Esophagus squamous epithelium (tissue), 5 donors: ENCODE measurements around the gene CAPN15. TPM values are rescaled to one million over a fixed set of nuclear protein-coding genes. Genes with fewer than 3 reads are reported as not detected.

ENCODE experiments used
- DNase-seq: peaks from one replicate; lab custom pipeline; 2025; lab: John Stamatoyannopoulos, UW
- H3K27ac ChIP-seq, 4 donors: fragments of 200-600 bp; sonication (generic); one replicate each; pipeline ENCODE4 v1.5.1; 2016 to 2019; ENCODE audit warnings: mild to moderate bottlenecking in 1 of 4
- H3K27me3 ChIP-seq, 4 donors: fragments of 200-600 bp; sonication (generic); 1 replicate in 3 of 4; 2 replicates in 1 of 4; pipeline versions ENCODE4 v1.5.1 to v1.6.0; 2017 to 2021; ENCODE audit warnings: antibody characterized with exemption in 1 of 4
- H3K36me3 ChIP-seq, 3 donors: fragments of 200-600 bp; sonication (generic); one replicate each; pipeline ENCODE4 v1.5.1; 2016 to 2019
- H3K4me1 ChIP-seq, 3 donors: fragments of 200-600 bp; sonication (generic); one replicate each; pipeline ENCODE4 v1.5.1; 2017 to 2019
- H3K4me3 ChIP-seq, 4 donors: fragments of 200-600 bp; sonication (generic); 1 replicate in 3 of 4; 2 replicates in 1 of 4; pipeline ENCODE4 v1.5.1; 2016 to 2019; ENCODE audit warnings: mild to moderate bottlenecking in 2 of 4, moderate library complexity in 1 of 4
- H3K9me3 ChIP-seq, 3 donors: fragments of 200-600 bp; sonication (generic); one replicate each; pipeline ENCODE4 v1.5.1; 2016 to 2019
- POLR2A ChIP-seq, 4 donors: fragments of 450-650 bp; IDR thresholded peaks; one replicate each; pipeline ENCODE4 v1.6.1; 2017; ENCODE audit warnings: antibody characterized with exemption in 4 of 4, mild to moderate bottlenecking in 4 of 4, moderate library complexity in 3 of 4
- WGBS, 2 donors: methylation state at CpG; one replicate each; pipeline ENCODE4 v1.1.5; 2018; 5-methylcytosine and 5-hydroxymethylcytosine counted together
- intact Hi-C: fragments of 100-400 bp; cut with DNase I; formaldehyde crosslinking; loops from one replicate; pipeline ENCODE4 v1.15.0; 2022
- total RNA-seq, 4 donors: library from RNA; depleted of rRNA; stranded (reverse); fragments of >200 nt; gene quantifications; one replicate each; pipeline ENCODE4 v1.1.0, GENCODE V29; 2016
- TF ChIP-seq, protein P1 (sequence below), 6 experiments: fragments of 450-650 bp in 4 of 6; fragments of 200-600 bp in 2 of 6; sonication (generic) in 2 of 6; IDR thresholded peaks; one replicate each; pipeline ENCODE4 v1.5.1; 2016 to 2019; ENCODE audit warnings: antibody characterized with exemption in 6 of 6, mild to moderate bottlenecking in 4 of 6, moderate library complexity in 4 of 6
- donor health status: DM: yes; HTN: yes; CAD: no.

CAPN15 gene
- total RNA-seq, 4 donors from 2014 or later, result 29.4 to 69.6 (median 52.4) TPM

DNA sequence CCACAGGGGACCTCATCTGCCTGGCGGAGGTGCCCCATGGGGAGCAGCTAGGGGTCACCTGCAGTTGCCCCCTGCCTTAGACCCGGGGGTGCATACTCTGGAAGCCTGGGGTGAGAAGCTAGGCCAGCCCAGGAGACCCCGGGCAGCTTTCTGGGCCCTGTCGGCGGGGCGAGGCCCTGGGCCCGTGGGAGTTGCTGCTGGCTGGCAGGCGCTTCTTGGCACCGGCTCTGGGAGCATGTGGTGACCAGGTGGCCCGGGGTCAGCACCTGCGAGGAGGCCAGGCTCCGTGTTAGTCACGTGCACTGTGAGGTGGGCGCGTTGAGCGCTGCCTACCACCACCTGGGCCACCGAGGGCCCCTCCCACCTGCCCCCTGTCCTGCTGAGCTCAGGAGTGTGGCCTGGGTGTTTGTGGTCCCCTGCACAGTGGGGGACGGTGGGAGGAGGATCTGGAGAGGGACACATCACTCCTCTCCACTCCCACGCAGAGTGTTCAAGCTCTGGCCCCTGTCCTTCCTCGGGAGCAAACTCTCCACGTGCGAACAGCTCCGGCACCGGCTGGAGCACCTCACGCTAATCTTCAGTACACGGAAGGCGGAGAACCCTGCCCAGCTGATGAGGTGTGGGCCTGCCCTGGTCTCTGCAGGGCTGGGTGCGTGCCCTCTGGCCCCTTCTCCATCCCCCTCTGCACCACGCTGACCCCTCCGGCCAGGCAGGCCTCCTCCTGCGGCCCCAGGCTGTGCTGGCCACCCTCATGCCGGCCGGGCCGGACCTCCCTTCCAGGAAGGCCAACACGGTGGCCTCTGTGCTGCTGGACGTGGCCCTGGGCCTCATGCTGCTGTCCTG is 48.1 kb downstream of the CAPN15 start:
- Histone ChIP-seq H3K4me1 (peaks cover 3 to 24% (median 3%) of the 10 kb centered on the region in 3 donors), H3K9me3 (no peaks in the 10 kb centered on the region), H3K27me3 (no peaks in the 10 kb centered on the region), H3K36me3 (peaks cover 6 to 50% (median 7%) of the 10 kb centered on the region in 3 donors), H3K4me3 (no peak overlapping the region), H3K27ac (no peak overlapping the region)
- DNase-seq, result no peak
- WGBS, 2 donors, result 80 to 96% methylated on average over 5 to 9 of the region's 36 CpGs
- TF ChIP-seq, protein P1, sequence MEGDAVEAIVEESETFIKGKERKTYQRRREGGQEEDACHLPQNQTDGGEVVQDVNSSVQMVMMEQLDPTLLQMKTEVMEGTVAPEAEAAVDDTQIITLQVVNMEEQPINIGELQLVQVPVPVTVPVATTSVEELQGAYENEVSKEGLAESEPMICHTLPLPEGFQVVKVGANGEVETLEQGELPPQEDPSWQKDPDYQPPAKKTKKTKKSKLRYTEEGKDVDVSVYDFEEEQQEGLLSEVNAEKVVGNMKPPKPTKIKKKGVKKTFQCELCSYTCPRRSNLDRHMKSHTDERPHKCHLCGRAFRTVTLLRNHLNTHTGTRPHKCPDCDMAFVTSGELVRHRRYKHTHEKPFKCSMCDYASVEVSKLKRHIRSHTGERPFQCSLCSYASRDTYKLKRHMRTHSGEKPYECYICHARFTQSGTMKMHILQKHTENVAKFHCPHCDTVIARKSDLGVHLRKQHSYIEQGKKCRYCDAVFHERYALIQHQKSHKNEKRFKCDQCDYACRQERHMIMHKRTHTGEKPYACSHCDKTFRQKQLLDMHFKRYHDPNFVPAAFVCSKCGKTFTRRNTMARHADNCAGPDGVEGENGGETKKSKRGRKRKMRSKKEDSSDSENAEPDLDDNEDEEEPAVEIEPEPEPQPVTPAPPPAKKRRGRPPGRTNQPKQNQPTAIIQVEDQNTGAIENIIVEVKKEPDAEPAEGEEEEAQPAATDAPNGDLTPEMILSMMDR (IDR thresholded peaks at IDR 0.05), result no peak
- no peak for TF ChIP-seq POLR2A (IDR thresholded peaks at IDR 0.05)
- intact Hi-C loops, result no loop called here

DNA sequence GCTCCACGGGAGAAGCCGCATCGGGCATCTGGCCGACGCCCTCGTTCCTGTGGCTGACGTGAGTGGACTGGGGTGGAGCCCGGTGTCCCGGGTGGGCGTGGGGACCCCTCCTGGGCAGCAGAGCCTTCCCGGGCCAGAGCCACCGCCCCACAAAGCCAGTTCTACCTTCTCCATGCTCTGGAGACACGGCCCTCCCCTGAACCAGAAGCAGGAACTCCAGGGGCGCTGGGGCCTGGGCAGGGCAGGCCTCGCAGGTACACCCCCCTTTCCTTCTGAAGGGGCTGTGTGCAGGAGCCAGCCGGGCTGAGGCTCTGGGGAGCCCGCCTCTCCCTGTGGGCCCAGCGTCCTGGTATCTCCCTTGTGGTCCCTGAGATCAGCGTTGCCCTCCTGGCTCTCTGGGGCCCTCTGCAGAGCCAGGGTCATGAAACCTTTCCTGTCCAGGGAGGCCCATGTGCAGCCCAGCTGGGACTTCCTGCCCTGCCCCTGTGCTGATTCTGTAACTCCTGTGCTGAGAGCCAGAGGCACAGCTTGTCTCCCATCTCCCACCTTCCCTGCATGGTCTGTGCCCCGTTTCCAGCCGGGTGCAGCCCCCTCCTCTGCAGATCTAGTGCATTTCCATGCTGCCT is 48.8 kb downstream of the CAPN15 start:
- 83 to 85% methylated on average over 2 to 6 of the region's 21 CpGs for WGBS, 2 donors
- DNase-seq, result no peak
- no peak overlapping the region for H3K27ac ChIP-seq
- no peaks in the 10 kb centered on the region for H3K9me3 ChIP-seq
- no peaks in the 10 kb centered on the region for H3K27me3 ChIP-seq
- TF ChIP-seq, protein P1 (IDR thresholded peaks at IDR 0.05), result no peak
- no peak for TF ChIP-seq POLR2A (IDR thresholded peaks at IDR 0.05)
- intact Hi-C loops, result no loop called here
- H3K36me3 ChIP-seq, result peaks cover 6 to 53% (median 7%) of the 10 kb centered on the region in 3 donors
- peaks cover 0 to 17% (median 0%) of the 10 kb centered on the region in 3 donors for H3K4me1 ChIP-seq
- H3K4me3 ChIP-seq, result no peak overlapping the region

DNA sequence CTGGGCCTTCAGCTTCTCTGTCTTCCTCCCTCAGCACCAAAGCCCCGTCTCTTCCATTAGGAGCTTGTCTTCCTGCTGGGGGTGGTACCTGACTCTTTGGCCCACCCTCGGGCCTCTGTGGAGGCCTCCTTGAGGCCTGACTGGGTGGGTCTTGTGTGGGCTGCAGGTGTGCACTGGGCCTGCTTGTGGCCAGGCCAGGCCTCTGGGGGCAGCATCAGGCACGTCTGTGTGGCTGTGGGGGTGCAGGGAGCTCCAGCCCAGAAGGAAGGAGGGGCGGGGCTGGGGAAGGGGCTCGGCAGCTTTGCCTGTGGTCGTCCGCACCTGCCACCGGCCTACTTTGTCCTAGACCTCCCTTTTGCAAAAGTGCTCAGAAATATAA is 49.3 kb downstream of the CAPN15 start:
- peaks cover 0 to 13% (median 0%) of the 10 kb centered on the region in 3 donors for H3K4me1 ChIP-seq
- H3K27ac ChIP-seq, result no peak overlapping the region
- no peaks in the 10 kb centered on the region for H3K9me3 ChIP-seq
- no peak overlapping the region for H3K4me3 ChIP-seq
- DNase-seq, result no peak
- peaks cover 6 to 53% (median 7%) of the 10 kb centered on the region in 3 donors for H3K36me3 ChIP-seq
- no peaks in the 10 kb centered on the region for H3K27me3 ChIP-seq
- no peak for TF ChIP-seq POLR2A (IDR thresholded peaks at IDR 0.05)
- TF ChIP-seq, protein P1 (IDR thresholded peaks at IDR 0.05), result no peak
- 65 to 77% methylated on average over 5 to 7 of the region's 8 CpGs for WGBS, 2 donors
- intact Hi-C loops, result no loop called here

- H3K27me3 ChIP-seq, result no peaks in the 10 kb centered on the region
- peaks cover 0 to 10% (median 0%) of the 10 kb centered on the region in 3 donors for H3K4me1 ChIP-seq
- H3K9me3 ChIP-seq, result no peaks in the 10 kb centered on the region
- 83 to 100% methylated on average over 1 of the region's 13 CpGs for WGBS, 2 donors
- H3K36me3 ChIP-seq, result peaks cover 6 to 43% (median 7%) of the 10 kb centered on the region in 3 donors
- DNase-seq, result no peak
- intact Hi-C loops, result no loop called here
- TF ChIP-seq, protein P1 (IDR thresholded peaks at IDR 0.05), result no peak
- TF ChIP-seq POLR2A (IDR thresholded peaks at IDR 0.05), result no peak
- no peak overlapping the region for H3K27ac ChIP-seq
- H3K4me3 ChIP-seq, result no peak overlapping the region
Measured at GRCh38 chr16:577796-578195, 50.3 kb downstream of the CAPN15 start.
